Psoas muscle (tissue), 8 donors: Measurements from ENCODE around the gene FALEC. TPM values are rescaled to one million over a fixed set of nuclear protein-coding genes. Genes with fewer than 3 reads are reported as not detected.

ENCODE experiments used
- ATAC-seq, 4 donors: fragments of 200-7000 bp; cut with Tn5 transposase; one replicate each; pipeline ENCODE4 v1.9.1; 2020; ENCODE audit warnings: moderate library complexity in 3 of 4, mild to moderate bottlenecking in 2 of 4
- DNase-seq, 2 donors: peaks; one replicate each; pipeline ENCODE4 v3.0.0-alpha.2; 2020
- H3K27ac ChIP-seq: fragments of 200-600 bp; one replicate; pipeline ENCODE4 v1.8.0; 2022
- H3K27me3 ChIP-seq, 3 donors: fragments of 200-600 bp in 1 of 3; one replicate each; pipeline versions ENCODE4 v1.6.1 to v1.8.0; 2013 to 2022; ENCODE audit warnings: low read length in 2 of 3, mild to moderate bottlenecking in 2 of 3, moderate library complexity in 1 of 3; ENCODE audit not compliant: insufficient read depth in 3 of 3
- H3K36me3 ChIP-seq, 2 donors: fragments of 200-600 bp in 1 of 2; one replicate each; pipeline versions ENCODE4 v1.6.1 to v1.8.0; 2013 to 2022; ENCODE audit warnings: low read depth in 1 of 2, mild to moderate bottlenecking in 1 of 2, moderate library complexity in 1 of 2; ENCODE audit not compliant: insufficient read depth in 1 of 2
- H3K4me1 ChIP-seq: fragments of 200-600 bp; one replicate; pipeline ENCODE4 v1.8.0; 2022
- H3K4me3 ChIP-seq: fragments of 200-600 bp; one replicate; pipeline ENCODE4 v1.8.0; 2022; ENCODE audit warnings: mild to moderate bottlenecking
- H3K9me3 ChIP-seq: fragments of 200-600 bp; one replicate; pipeline ENCODE4 v1.8.0; 2022
- CTCF ChIP-seq: fragments of 200-600 bp; IDR thresholded peaks from one replicate; pipeline ENCODE4 v1.8.0; 2022; ENCODE audit warnings: antibody characterized with exemption
- WGBS, 3 donors: extraction: QIAGEN DNeasy Blood & Tissue Kit; methylation state at CpG; one replicate each; pipeline versions ENCODE4 v1.1.6 to v1.1.7; 2013; 5-methylcytosine and 5-hydroxymethylcytosine counted together
- intact Hi-C, 2 donors: fragments of 100-400 bp; cut with DNase I; formaldehyde crosslinking; loops; one replicate each; pipeline versions ENCODE4 v1.11.0 to v1.14.2; 2022
- polyA plus RNA-seq, 3 donors: library from polyadenylated mRNA; stranded (reverse); fragments of 200-250 nt; gene quantifications; one replicate each; pipeline ENCODE4 v1.2.3, GENCODE V29; 2013
- total RNA-seq, 4 donors: library from RNA; stranded (reverse); fragmentation: NEBNext Ultra II Directional in 2 of 4; extraction: Animal tissue kit (Norgen Biotek cat#: 25700) in 2 of 4; gene quantifications; one replicate each; pipeline versions ENCODE4 v1.2.1 to v1.2.4, GENCODE V29; 2021 to 2023
- donor health status: healthy with polysubstance abuse.
- donor health status: DM: no; HTN: no; CAD: no; lungs with moderate emphysema.
- donor health status: Bipolar disorder and iron deficiency.
- donor health status: healthy.
- donor health status: DM: yes; HTN: yes; CAD: no.
- donor health status: DM: no; HTN: no; CAD: no.
- donor health status: DM: no; HTN: no; CAD: no.
- donor health status: DM: yes; HTN: yes; CAD: no.

Gene FALEC
- total and polyA plus RNA-seq, 7 donors: 0.38 to 1.2 (median 0.39) TPM; not detected in 4

GRCh38 chr1:150505431-150505830, 10.1 kb upstream of the FALEC start:
- DNase-seq: no peak
- no peaks in the 10 kb centered on the region for H3K4me1 ChIP-seq
- intact Hi-C loops: no loop called here
- WGBS, 3 donors: 86 to 89% (median 88%) methylated on average over 6 of the region's 6 CpGs
- no peak for ATAC-seq
- H3K27ac ChIP-seq: no peak overlapping the region
- H3K36me3 ChIP-seq: peaks cover 11 to 62% of the 10 kb centered on the region in 2 donors
- no peak overlapping the region for H3K4me3 ChIP-seq
- no peaks in the 10 kb centered on the region for H3K27me3 ChIP-seq
- no peaks in the 10 kb centered on the region for H3K9me3 ChIP-seq
- TF ChIP-seq CTCF: no peak

GRCh38 chr1:150507912-150508864, 7.4 kb upstream of the FALEC start, which contains the start of gene ECM1:
Gene ECM1, plus strand, starts transcription at chr1:150508109. Its CDS starts 101 bp downstream, at chr1:150508210.
- peak; percentile 74 to 86 (median 77) for ATAC-seq
- Histone ChIP-seq H3K9me3 (no peaks in the 10 kb centered on the region), H3K27me3 (no peaks in the 10 kb centered on the region), H3K4me3 (peak within 1 kb of the TSS; percentile 48), H3K4me1 (no peaks in the 10 kb centered on the region), H3K36me3 (peaks cover 11 to 56% of the 10 kb centered on the region in 2 donors), H3K27ac (peak within 1 kb of the TSS; percentile 60)
- 57 to 70% (median 58%) methylated on average over 7 of the region's 7 CpGs for WGBS, 3 donors
- intact Hi-C loops: no loop called here
- peak; percentile 59 to 62 for DNase-seq
- no peak for TF ChIP-seq CTCF

- Histone ChIP-seq H3K36me3 (peaks cover 10 to 53% of the 10 kb centered on the region in 2 donors), H3K27me3 (no peaks in the 10 kb centered on the region), H3K4me3 (peak overlapping the region; percentile 48), H3K4me1 (no peaks in the 10 kb centered on the region), H3K9me3 (no peaks in the 10 kb centered on the region), H3K27ac (no peak overlapping the region)
- ATAC-seq (no peak), DNase-seq (no peak)
- intact Hi-C loops: no loop called here
- whole genome bisulfite sequencing, 3 donors: 80 to 83% (median 83%) methylated on average over 4 of the region's 4 CpGs
- TF ChIP-seq CTCF: no peak
Observed at GRCh38 chr1:150508982-150509381, 6.6 kb upstream of the FALEC start.

GRCh38 chr1:150511551-150511950, 4.0 kb upstream of the FALEC start:
- TF ChIP-seq CTCF: no peak
- DNase-seq (peak in 1 of 2 donors; percentile 43), ATAC-seq (no peak)
- no peaks in the 10 kb centered on the region for H3K27me3 ChIP-seq
- intact Hi-C loops: no loop called here
- H3K36me3 ChIP-seq: peaks cover 0 to 29% of the 10 kb centered on the region in 2 donors
- no peak overlapping the region for H3K27ac ChIP-seq
- H3K9me3 ChIP-seq: no peaks in the 10 kb centered on the region
- no peak overlapping the region for H3K4me3 ChIP-seq
- 92 to 96% (median 92%) methylated on average over 12 of the region's 12 CpGs for WGBS, 3 donors
- peaks cover 6% of the 10 kb centered on the region for H3K4me1 ChIP-seq
